Fibroblast of the aortic adventitia (primary cell): Measurements from ENCODE around the gene FBXL17. TPM values are rescaled to one million over a fixed set of nuclear protein-coding genes. Genes with fewer than 3 reads are reported as not detected.

Experiments used
- DNase-seq: peaks from one replicate; pipeline ENCODE4 v3.0.0-alpha.2; 2010; ENCODE audit warnings: low read depth
- H3K4me3 ChIP-seq: 2 replicates; pipeline ENCODE4 v1.5.1; 2011; ENCODE audit warnings: low read depth, mild to moderate bottlenecking, control low read depth, low read length, moderate library complexity
- total RNA-seq: library from RNA; depleted of rRNA; stranded (reverse); fragments of >200 nt; gene quantifications from 2 replicates; pipeline ENCODE4 v1.2.3, GENCODE V29; 2012; ENCODE audit warnings: low replicate concordance
- TF ChIP-seq, protein P1 (sequence below): IDR thresholded peaks from 2 replicates; pipeline ENCODE4 v1.5.1; 2011; ENCODE audit warnings: mild to moderate bottlenecking, low read length, control low read depth, inconsistent platforms; ENCODE audit not compliant: insufficient read depth

FBXL17 gene
- total RNA-seq, 1 donor = 19.7 TPM

DNA sequence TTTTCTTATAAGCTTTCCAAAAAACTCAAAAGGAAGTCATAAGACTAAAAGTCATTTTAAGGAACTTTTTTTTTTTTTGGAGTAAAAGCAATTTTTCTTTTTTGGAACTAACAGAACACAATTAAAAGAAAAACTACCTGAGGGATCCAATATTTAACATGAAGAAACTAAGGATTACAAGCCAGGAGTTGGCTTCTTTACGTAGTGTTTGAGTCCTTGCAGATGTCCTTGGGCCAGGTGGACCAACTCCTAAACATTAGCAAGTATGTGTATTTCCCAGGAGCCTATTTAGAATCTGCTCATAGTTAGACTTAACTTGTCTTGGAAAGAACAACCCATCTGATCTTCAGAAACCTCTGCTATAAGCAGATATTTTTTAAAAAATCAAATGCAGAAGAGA is 557.1 kb downstream of the FBXL17 start:
- DNase-seq = no peak
- H3K4me3 ChIP-seq = no peak overlapping the region
- TF ChIP-seq, protein P1, sequence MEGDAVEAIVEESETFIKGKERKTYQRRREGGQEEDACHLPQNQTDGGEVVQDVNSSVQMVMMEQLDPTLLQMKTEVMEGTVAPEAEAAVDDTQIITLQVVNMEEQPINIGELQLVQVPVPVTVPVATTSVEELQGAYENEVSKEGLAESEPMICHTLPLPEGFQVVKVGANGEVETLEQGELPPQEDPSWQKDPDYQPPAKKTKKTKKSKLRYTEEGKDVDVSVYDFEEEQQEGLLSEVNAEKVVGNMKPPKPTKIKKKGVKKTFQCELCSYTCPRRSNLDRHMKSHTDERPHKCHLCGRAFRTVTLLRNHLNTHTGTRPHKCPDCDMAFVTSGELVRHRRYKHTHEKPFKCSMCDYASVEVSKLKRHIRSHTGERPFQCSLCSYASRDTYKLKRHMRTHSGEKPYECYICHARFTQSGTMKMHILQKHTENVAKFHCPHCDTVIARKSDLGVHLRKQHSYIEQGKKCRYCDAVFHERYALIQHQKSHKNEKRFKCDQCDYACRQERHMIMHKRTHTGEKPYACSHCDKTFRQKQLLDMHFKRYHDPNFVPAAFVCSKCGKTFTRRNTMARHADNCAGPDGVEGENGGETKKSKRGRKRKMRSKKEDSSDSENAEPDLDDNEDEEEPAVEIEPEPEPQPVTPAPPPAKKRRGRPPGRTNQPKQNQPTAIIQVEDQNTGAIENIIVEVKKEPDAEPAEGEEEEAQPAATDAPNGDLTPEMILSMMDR = no peak

DNA sequence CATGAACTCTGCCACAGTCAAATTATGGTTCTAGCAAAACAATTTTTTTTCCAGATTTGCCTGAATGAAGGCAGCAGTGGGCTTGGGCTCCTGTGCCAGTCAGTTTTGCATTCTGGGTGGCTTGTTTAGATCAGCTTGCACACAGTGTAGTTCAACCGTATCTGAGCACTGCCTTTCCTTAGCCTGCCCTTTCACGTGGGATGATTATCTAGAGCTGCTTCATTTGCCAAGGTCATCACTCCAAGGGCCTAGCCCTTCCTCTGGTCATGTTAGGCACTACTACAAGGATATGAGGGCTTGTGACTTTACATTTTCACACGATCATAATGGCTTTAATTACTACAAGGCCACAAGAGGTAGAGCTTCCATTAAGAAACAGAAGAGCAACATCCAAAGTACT is 560.6 kb downstream of the FBXL17 start:
- H3K4me3 ChIP-seq = no peak overlapping the region
- no peak for DNase-seq
- TF ChIP-seq, protein P1 = no peak

DNA sequence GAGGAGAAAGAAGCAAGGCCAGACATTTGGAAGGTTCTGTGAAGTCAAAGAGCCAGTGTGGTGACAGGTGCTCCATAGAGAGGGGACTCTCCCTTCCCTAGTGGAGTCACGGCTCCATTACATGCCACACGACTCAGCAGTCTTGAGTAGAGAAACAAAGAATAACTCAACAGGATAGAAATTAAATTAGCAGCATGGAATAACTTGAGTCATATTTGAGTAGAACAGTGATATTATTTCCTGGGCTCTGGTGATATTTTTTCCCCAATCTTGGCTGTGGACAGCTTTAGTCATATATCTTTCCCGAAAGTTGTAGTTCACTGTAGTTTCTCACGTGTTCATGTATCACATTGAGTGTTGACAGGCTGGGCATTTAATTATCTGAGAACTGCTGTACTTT is 561.5 kb downstream of the FBXL17 start:
- DNase-seq = peak; percentile 10
- no peak overlapping the region for H3K4me3 ChIP-seq
- TF ChIP-seq, protein P1 = no peak

DNA sequence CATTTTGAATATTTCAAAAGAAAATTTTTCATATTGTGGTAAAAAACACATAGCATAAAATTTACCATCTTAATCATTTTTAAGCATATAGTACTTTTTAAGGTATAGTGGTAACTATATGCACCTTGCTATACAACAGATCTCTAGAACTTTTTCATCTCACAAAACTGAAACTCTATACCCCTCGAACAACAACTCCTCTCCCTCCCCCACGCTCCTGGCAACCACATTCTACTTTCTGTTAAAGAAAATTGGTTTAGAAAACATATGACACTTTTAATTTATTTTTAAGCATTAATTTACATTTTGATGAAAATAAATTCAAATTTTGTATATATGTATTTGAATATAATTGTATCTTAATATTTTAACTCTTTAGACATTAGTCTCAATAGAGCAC is 563.9 kb downstream of the FBXL17 start:
- TF ChIP-seq, protein P1 = no peak

DNA sequence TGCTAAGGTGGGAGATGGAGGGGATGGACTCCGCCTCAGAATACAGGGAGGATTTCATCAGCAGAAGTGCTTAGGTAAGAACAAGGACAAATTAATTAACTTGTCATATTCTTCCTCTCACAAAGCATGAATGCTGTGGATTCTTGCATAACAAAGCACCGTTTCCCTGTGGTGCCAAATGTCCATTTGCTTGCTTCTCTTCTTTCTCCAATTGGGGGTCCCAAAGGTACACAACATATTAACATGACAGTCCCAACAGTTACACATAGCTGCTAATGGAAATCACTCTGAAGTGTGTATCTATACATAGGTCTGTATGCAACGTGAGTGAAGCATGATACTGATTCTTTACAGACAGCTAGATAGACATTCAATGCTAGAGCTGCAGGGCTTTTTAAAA is 564.5 kb downstream of the FBXL17 start:
- DNase-seq = no peak
- no peak overlapping the region for H3K4me3 ChIP-seq
- TF ChIP-seq, protein P1 = no peak

More for the DNA sequence above, 563.9 kb downstream of the FBXL17 start:
- no peak for DNase-seq
- H3K4me3 ChIP-seq = no peak overlapping the region

DNA sequence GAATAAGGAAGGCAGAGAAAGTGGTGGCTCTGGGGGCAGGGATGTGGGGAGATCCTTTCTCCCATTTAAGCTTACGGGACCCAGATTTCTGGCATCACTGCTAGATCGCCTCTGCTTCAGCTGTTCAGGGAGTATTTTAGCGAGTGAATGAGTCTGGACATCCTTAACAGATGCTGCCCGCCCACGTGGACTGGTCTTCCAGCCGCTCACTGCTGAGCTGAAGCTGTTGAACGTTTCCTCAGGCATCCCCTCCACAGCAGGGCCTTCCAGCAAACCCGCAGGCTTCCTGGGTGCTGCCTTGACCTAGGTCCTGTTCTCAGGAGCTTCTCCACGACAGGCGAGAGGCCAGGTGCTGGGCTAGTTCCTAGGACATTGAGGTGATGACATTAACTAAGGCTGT is 566.8 kb downstream of the FBXL17 start:
- TF ChIP-seq, protein P1 = no peak
- H3K4me3 ChIP-seq = no peak overlapping the region
- DNase-seq = no peak

DNA sequence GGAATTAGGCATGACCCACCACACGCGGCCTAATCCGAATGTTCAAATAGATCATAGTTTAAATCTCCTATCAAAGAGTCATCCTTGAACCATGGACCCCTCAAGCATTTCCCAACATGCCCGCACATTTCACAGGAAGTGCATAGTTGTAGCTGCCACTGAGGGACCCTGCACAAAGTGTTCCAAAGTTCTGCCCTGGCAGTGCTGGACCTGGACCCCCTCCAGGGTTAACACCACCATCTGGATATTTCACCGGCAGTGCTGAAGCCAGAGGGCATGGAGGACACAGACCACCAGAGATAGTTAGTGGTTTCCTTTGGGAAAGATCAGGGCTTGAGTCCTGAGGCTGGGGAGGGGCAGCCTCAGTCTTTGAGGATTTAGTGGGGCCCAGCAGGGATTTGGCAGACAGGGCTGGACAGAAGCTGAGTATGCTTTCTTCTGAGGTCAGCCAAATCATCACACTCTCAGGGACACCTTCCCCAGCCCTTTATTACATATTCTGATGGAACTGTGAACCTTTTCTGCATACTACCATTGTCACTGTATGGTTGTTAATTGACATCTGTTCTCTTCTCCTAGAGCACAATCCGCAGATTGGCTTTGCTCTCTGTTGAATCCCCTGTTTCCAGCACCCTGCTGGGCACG is 567.6 kb downstream of the FBXL17 start:
- no peak for DNase-seq
- no peak overlapping the region for H3K4me3 ChIP-seq
- TF ChIP-seq, protein P1 = no peak
